ENCODE results near the gene NECTIN3. TPM values are rescaled to one million over a fixed set of nuclear protein-coding genes. Genes with fewer than 3 reads are reported as not detected.

Gene NECTIN3, protein sequence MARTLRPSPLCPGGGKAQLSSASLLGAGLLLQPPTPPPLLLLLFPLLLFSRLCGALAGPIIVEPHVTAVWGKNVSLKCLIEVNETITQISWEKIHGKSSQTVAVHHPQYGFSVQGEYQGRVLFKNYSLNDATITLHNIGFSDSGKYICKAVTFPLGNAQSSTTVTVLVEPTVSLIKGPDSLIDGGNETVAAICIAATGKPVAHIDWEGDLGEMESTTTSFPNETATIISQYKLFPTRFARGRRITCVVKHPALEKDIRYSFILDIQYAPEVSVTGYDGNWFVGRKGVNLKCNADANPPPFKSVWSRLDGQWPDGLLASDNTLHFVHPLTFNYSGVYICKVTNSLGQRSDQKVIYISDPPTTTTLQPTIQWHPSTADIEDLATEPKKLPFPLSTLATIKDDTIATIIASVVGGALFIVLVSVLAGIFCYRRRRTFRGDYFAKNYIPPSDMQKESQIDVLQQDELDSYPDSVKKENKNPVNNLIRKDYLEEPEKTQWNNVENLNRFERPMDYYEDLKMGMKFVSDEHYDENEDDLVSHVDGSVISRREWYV
- 1 to 10 TPM; 4.6 to 4.8 TPM for total RNA-seq
- under 1 TPM; 0.26 to 0.53 (median 0.42) TPM for polyA plus RNA-seq
- total RNA-seq: 3.0 to 26.6 (median 17.2) reads per million in 6 experiments

DNA sequence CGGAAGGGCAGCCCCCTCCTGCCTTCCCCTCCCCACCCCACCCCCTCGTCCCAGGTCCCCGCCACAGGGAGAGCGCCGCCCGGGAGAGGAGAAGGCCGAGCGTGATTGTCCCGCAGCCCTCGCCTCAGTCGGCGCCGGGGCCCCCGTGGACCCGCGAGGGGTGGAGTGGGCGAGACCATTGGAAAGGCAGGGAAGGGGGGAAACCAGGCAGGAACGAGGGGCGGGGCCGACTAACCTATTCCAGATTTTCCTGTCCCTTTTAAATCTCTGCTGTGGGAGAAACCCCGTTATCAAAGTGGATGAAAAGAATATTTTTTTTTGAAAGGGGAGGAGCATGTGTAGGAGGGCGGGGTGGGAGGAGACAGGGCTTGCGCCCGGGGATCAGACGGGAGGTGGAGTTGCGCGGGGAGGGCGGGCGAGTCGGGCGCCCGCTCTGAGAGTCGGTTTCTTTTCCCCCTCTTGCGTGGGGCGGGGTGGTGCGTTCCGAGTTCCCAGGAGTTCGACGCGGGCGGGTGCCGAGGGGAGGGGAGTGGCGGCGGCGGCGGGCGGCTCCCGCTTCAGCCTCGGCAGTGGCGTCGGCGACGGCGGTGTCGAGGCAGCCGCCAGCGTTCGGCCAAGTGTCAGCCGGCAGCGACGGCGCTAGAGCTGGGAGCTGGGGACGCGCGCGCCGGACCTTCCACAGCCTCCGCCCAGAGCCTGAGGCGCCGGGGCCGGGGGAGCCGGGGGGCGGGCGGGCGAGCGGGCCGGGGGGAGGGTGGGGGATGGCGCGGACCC lies at the start of gene NECTIN3:
Gene NECTIN3, plus strand, starts transcription at position 560 of the 774 bp plus-strand sequence. Its CDS starts 202 bp downstream, at position 762.
- peaks cover 21 to 38% (median 28%) of the 10 kb centered on the region in 4 donors for H3K4me1 Mint-ChIP-seq
- no peaks in the 10 kb centered on the region for H3K36me3 Mint-ChIP-seq
- no peaks in the 10 kb centered on the region for H3K9me3 Mint-ChIP-seq
- peak within 1 kb of the TSS; percentile 68 to 95 (median 90) for H3K27ac Mint-ChIP-seq
- DNase-seq (peak; percentile 69 to 90 (median 79)), ATAC-seq (peak; percentile 86 to 90)
- H3K27me3 Mint-ChIP-seq: peaks cover 11 to 33% (median 25%) of the 10 kb centered on the region in 5 donors
- POLR2A ChIA-PET: no interaction called here
- H3K4me3 Mint-ChIP-seq: peak within 1 kb of the TSS; percentile 88 to 97 (median 94)

DNA sequence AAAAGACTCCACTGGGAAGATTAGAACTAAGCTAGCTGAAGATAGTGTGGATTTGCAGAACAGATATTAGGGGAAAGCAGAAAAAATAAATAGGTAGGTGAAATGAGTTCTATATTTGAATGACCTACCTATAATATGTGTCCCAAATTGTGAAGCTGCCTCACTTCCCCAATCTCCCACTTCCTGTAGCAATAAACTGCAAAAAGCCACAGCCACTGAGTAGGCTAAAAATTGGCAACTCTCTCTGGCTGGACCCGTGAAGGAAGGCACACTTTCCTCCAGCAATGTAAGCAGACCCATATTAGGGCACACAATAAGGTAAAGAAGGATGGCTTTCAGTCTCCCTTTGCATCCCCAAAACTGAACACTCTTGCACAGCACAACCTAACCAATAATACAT lies 43.7 kb upstream of the NECTIN3 start:
- DNase-seq (no peak), ATAC-seq (no peak)
- Mint-ChIP-seq H3K36me3 (no peaks in the 10 kb centered on the region), H3K4me1 (no peaks in the 10 kb centered on the region), H3K27ac (no peak overlapping the region), H3K9me3 (no peaks in the 10 kb centered on the region), H3K4me3 (no peak overlapping the region), H3K27me3 (peaks cover 0 to 7% (median 2%) of the 10 kb centered on the region in 5 donors)
- POLR2A ChIA-PET: no interaction called here

DNA sequence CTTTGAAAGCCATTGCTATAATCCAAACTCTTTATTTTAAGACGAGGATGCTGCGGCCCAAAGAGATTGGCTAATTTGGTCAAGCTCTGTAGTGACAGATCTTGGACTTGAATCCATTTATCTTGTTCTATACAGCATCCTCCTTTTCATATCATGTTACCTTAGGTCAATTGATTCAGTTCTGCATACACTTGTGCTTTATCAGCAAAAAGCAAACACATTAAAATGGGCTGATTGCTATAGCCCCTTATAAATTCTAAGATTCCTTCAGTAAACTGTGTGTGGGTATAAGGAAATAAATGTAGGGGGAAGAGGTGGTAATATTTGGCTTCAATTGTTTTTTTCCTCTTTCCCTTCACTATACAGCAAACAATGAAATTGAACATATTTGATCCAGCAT lies 40.1 kb upstream of the NECTIN3 start:
- Mint-ChIP-seq H3K9me3 (peaks cover 3 to 11% (median 7%) of the 10 kb centered on the region in 9 donors), H3K4me3 (no peak overlapping the region), H3K36me3 (peaks cover 0 to 8% (median 3%) of the 10 kb centered on the region in 3 donors), H3K4me1 (no peaks in the 10 kb centered on the region), H3K27ac (no peak overlapping the region), H3K27me3 (peaks cover 0 to 7% (median 2%) of the 10 kb centered on the region in 5 donors)
- no peak for DNase-seq
- POLR2A ChIA-PET: no interaction called here
- ATAC-seq: no peak

DNA sequence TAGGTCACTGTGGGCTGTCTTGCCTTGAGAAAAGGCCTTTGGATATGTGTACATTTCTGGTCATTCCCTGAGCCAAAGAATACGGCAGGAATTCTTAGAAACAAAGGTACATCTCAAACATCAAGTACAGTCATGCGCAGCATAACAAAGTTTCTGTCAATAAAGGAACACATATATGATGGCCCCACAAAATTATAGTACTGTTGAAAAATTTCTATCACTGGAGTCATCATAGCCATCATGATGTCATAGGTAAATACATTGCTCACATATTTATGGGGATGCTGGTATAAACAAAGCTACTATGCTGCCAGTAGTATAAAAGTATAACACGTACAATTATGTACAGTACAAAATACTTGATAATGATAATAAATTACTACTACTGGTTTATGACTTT lies 38.9 kb upstream of the NECTIN3 start:
- Mint-ChIP-seq H3K9me3 (peaks cover 11 to 23% (median 18%) of the 10 kb centered on the region in 9 donors), H3K36me3 (peaks cover 0 to 20% (median 15%) of the 10 kb centered on the region in 3 donors), H3K4me1 (no peaks in the 10 kb centered on the region), H3K27ac (no peak overlapping the region), H3K4me3 (no peak overlapping the region), H3K27me3 (peaks cover 0 to 7% (median 2%) of the 10 kb centered on the region in 5 donors)
- POLR2A ChIA-PET: no interaction called here
- no peak for ATAC-seq
- DNase-seq: no peak

DNA sequence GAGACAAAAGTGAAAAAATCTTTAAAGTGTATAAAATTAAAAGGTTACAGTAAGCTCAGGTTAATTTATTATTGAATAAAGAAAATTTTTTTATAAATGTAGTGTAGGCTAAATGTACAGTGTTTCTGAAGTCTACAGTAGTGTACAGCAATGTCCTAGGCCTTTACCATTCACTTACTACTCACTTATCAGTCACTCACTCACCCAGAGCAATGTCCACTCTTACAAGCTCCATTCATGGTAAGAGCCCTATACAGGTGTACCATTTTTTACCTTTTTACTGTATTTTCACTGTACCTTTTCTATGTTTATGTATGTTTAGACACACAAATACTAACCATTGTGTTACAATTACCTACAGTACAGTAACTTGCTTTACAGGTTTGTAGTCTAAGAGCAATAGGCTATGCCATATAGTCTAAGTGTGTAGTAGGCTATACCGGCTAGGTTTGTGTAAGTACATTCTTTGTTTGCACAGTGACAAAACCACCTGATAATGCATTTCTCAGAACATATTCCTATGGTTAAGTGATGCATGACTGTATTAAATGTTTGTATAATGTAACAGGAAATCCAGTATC lies 38.1 kb upstream of the NECTIN3 start:
- POLR2A ChIA-PET: no interaction called here
- peaks cover 0 to 7% (median 2%) of the 10 kb centered on the region in 5 donors for H3K27me3 Mint-ChIP-seq
- DNase-seq: no peak
- H3K4me3 Mint-ChIP-seq: no peak overlapping the region
- H3K9me3 Mint-ChIP-seq: peaks cover 11 to 31% (median 22%) of the 10 kb centered on the region in 9 donors
- no peak for ATAC-seq
- H3K27ac Mint-ChIP-seq: no peak overlapping the region
- no peaks in the 10 kb centered on the region for H3K4me1 Mint-ChIP-seq
- H3K36me3 Mint-ChIP-seq: peaks cover 0 to 26% (median 21%) of the 10 kb centered on the region in 3 donors

DNA sequence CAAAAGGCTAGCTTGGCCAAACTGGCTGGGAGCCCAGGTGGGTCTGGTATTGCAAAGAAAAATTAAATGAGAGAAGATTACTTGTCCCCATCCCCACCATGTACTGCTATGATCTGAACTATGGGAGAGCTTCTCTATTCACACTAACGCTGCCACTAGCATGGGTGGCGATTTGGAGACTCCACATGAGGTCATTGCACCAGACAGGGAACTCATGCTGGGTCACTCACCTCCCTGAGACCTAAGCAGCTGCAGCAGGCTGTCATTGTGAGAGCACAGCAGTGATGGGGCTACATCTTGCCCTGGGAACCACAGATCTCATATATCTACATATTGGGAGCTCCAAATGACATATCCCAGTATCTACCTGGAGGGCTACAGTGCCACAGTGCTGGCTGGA lies 36.3 kb upstream of the NECTIN3 start:
- peaks cover 11 to 44% (median 28%) of the 10 kb centered on the region in 9 donors for H3K9me3 Mint-ChIP-seq
- no peak for ATAC-seq

DNA sequence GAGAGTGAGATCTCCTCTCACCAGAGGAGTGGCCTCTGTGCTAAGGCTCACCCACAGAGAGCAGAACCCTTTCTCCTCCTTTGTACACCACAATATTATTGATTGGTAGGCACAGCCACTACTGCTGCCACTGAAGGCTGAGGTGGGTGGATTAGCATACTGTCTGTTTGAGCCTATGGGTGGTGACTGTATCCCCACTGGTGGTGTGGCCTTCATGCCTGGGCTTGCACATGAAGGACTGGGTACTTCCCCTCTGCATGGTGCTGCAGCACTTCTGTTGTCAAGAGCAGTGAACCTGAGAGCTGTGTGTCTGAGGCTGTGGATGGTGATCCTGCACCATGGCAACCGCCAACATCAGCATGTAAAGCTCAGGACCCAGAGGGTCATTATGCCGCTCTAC lies 35.7 kb upstream of the NECTIN3 start:
- no peak overlapping the region for H3K4me3 Mint-ChIP-seq
- ATAC-seq: no peak
- no peaks in the 10 kb centered on the region for H3K4me1 Mint-ChIP-seq
- peaks cover 0 to 37% (median 21%) of the 10 kb centered on the region in 3 donors for H3K36me3 Mint-ChIP-seq
- no peak for DNase-seq
- no peak overlapping the region for H3K27ac Mint-ChIP-seq
- H3K27me3 Mint-ChIP-seq: peaks cover 0 to 7% (median 4%) of the 10 kb centered on the region in 5 donors
- POLR2A ChIA-PET: no interaction called here
- peaks cover 11 to 46% (median 30%) of the 10 kb centered on the region in 9 donors for H3K9me3 Mint-ChIP-seq

More for the DNA sequence above, 36.3 kb upstream of the NECTIN3 start:
- Mint-ChIP-seq H3K36me3 (peaks cover 0 to 37% (median 21%) of the 10 kb centered on the region in 3 donors), H3K4me1 (no peaks in the 10 kb centered on the region), H3K27ac (no peak overlapping the region), H3K27me3 (peaks cover 0 to 7% (median 4%) of the 10 kb centered on the region in 5 donors), H3K4me3 (no peak overlapping the region)
- DNase-seq: no peak
- POLR2A ChIA-PET: no interaction called here

DNA sequence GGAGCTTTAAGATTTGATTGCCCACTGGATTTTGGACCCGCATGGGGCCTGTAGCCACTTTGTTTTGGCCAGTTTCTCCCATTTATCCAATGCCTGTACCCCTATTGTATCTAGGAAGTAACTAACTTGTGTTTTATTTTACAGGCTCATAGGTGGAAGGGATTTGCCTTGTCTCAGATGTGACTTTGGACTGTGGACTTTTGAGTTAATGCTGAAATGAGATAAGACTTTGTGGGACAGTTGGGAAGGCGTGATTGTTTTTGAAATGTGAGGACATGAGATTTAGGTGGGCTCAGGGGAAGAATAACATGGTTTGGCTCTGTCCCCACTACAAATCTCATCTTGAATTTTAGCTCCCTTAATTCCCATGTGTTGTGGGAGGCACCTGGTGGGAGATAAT lies 30.7 kb upstream of the NECTIN3 start:
- ATAC-seq (no peak), DNase-seq (no peak)
- H3K27me3 Mint-ChIP-seq: peaks cover 0 to 6% (median 2%) of the 10 kb centered on the region in 5 donors
- H3K4me1 Mint-ChIP-seq: no peaks in the 10 kb centered on the region
- H3K27ac Mint-ChIP-seq: no peak overlapping the region
- no peak overlapping the region for H3K4me3 Mint-ChIP-seq
- POLR2A ChIA-PET: no interaction called here
- H3K9me3 Mint-ChIP-seq: peaks cover 15 to 52% (median 27%) of the 10 kb centered on the region in 9 donors
- H3K36me3 Mint-ChIP-seq: peaks cover 0 to 40% (median 21%) of the 10 kb centered on the region in 3 donors

DNA sequence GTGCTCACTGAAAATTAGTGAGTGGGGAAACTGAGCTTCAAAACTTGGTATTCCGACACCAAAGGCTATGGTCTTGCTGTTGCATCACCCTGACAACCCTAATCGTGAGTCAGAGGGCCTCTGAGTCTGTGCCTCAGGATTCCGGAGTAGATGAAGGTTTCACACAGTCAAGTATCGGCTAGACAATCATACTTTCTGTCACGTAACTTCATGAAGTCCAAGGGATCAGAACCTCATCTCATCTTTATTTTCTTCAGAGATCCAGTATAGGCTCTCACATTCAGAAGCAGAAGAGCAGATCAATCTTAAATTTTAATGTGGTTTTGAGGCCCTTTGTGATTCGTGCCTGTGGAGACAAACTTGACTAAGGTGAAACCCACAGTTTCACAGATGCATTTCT lies 26.1 kb upstream of the NECTIN3 start:
- H3K27ac Mint-ChIP-seq: no peak overlapping the region
- H3K36me3 Mint-ChIP-seq: peaks cover 0 to 8% (median 0%) of the 10 kb centered on the region in 3 donors
- peaks cover 0 to 13% (median 1%) of the 10 kb centered on the region in 9 donors for H3K9me3 Mint-ChIP-seq
- no peaks in the 10 kb centered on the region for H3K27me3 Mint-ChIP-seq
- no peak overlapping the region for H3K4me3 Mint-ChIP-seq
- no peak for DNase-seq
- POLR2A ChIA-PET: no interaction called here
- peaks cover 4 to 6% (median 5%) of the 10 kb centered on the region in 4 donors for H3K4me1 Mint-ChIP-seq
- no peak for ATAC-seq

DNA sequence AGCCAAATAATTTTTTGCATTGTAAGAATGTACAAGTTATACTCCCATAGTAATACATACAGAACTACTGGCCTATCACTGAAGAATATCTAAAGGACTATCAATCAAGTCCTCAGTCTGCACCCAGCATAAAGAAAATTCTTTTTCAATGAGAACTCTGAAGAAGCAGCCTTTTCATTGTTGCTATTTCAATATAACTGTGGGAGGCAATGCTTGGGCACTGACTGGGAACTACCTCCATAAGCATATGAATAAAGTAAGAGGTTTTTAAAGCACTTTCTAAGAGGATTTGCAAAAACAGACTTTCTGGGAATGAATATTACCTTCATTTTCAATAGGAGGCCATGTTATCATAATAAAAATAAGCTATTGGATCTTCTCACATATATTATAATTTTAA lies 24.6 kb upstream of the NECTIN3 start:
- POLR2A ChIA-PET: no interaction called here
- DNase-seq (no peak), ATAC-seq (no peak)
- H3K4me3 Mint-ChIP-seq: no peak overlapping the region
- peaks cover 4 to 6% (median 5%) of the 10 kb centered on the region in 4 donors for H3K4me1 Mint-ChIP-seq
- H3K27ac Mint-ChIP-seq: no peak overlapping the region
- H3K9me3 Mint-ChIP-seq: no peaks in the 10 kb centered on the region
- H3K27me3 Mint-ChIP-seq: peaks cover 0 to 9% (median 3%) of the 10 kb centered on the region in 5 donors
- no peaks in the 10 kb centered on the region for H3K36me3 Mint-ChIP-seq

DNA sequence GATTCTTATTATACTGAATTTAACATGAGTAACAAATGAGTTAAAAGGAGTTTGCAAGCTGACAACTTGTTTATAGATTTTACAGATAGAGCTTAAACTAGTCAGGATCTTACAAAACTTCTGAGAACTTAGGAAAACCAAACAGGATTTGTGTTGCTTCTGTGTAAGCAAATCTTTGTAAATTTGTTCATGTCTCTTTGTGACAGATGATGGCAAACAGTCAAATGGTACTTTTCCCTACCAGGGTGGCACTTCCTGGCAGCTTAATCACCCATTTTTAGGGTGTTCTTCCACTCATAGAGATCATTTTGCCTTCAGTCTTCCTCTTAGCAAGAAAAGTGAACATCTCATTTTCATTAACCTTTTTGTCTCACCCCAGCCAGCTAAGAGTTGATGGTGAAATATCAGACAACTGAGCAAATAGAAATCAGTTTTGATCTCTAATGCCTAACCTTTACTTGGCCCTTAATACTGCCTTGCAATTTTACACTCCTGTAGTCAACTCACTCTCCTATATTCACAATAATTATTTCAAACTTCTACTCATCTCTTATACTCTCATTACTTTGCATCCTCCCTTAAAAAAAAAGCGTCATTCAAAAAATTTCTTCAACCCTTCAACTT lies 23.7 kb upstream of the NECTIN3 start:
- no peak for DNase-seq
- Mint-ChIP-seq H3K36me3 (no peaks in the 10 kb centered on the region), H3K27ac (peak overlapping the region in 1 of 10 donors; percentile 2), H3K4me3 (no peak overlapping the region), H3K4me1 (peaks cover 4 to 6% (median 5%) of the 10 kb centered on the region in 4 donors), H3K27me3 (peaks cover 0 to 16% (median 3%) of the 10 kb centered on the region in 5 donors), H3K9me3 (no peaks in the 10 kb centered on the region)
- ATAC-seq: no peak
- POLR2A ChIA-PET: no interaction called here

DNA sequence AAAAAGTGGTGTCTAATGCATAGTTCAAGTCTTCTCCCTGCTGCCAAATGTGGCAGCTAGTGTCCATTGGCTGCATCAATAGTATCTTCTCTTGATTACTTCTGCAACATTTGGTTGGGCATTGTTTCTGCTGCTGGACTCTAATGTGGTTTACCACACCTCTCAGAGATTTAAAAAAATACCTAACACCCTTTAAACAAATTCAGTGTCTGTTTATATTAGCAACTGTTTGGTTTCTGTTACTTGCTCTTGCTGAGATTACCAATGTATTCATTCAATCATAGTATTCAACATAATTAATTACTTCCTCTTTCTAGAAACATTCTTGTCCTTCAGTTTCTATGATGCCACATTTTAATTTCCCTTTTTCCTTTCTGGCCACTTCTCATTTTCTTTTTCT lies 20.3 kb upstream of the NECTIN3 start:
- ATAC-seq (no peak), DNase-seq (no peak)
- Mint-ChIP-seq H3K9me3 (no peaks in the 10 kb centered on the region), H3K36me3 (peaks cover 0 to 2% (median 0%) of the 10 kb centered on the region in 3 donors), H3K27me3 (peaks cover 5 to 16% (median 10%) of the 10 kb centered on the region in 5 donors), H3K4me1 (peaks cover 4 to 6% (median 5%) of the 10 kb centered on the region in 4 donors), H3K4me3 (no peak overlapping the region), H3K27ac (no peak overlapping the region)
- POLR2A ChIA-PET: no interaction called here
